ENCODE measurements around the gene ACVR1. TPM values are rescaled to one million over a fixed set of nuclear protein-coding genes. Genes with fewer than 3 reads are reported as not detected.

Gene ACVR1
- total RNA-seq, 2 donors from 2014 or later, result 34.5 to 36.8 TPM

DNA sequence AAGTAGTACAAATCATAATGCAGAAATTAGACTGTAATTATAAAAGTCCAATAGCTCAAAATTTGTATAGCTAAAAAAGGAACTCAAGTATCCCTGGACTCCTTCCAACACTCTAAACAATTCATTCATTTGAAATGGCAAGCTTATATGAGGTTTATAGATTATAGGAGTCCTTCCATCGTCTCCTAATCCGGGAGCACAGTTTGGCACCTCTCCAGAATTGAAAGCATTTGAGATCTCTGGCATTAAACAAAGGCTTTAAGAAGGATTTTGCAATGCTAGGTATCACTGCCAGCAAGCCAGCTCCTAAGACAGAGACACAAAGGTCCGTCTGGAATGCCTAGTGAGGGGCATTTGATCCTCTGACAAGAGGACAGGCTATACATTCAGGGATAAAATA, 90.9 kb downstream of the ACVR1 start:
- DNase-seq (ENCODE audit: low spot score), result no peak
- Histone ChIP-seq H3K4me3 (no peak overlapping the region), H3K4me1 (peaks cover 0 to 84% of the 10 kb centered on the region in 2 donors), H3K27ac (peak overlapping the region; percentile 63 to 77), H3K9me3 (no peaks in the 10 kb centered on the region), H3K27me3 (no peaks in the 10 kb centered on the region), H3K36me3 (no peaks in the 10 kb centered on the region)
- no peak for TF ChIP-seq CTCF (IDR thresholded peaks at IDR 0.05)

DNA sequence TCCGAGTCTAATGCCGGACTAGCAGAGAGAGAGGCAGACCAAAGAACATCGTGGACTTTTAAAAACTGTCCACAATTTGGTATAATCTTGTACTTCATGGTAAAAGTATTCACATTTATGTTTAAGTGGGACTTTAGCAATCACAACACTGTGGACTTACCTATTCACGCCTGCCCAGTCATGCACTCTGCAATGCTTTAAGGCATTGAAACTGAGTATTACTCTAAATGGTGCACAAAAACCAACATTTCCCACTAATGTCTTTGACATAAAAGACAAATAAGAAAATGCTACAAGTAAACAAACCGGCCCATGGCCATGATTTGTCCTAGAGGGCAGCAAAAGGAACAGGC, 91.3 kb downstream of the ACVR1 start:
- Histone ChIP-seq H3K9me3 (no peaks in the 10 kb centered on the region), H3K4me3 (no peak overlapping the region), H3K36me3 (peaks cover under 1% of the 10 kb centered on the region), H3K27me3 (no peaks in the 10 kb centered on the region), H3K4me1 (peaks cover 0 to 80% of the 10 kb centered on the region in 2 donors), H3K27ac (peak overlapping the region; percentile 63 to 77)
- no peak for TF ChIP-seq CTCF (IDR thresholded peaks at IDR 0.05)
- no peak for DNase-seq (ENCODE audit: low spot score)

- Histone ChIP-seq H3K36me3 (peaks cover 5% of the 10 kb centered on the region), H3K27me3 (no peaks in the 10 kb centered on the region), H3K9me3 (no peaks in the 10 kb centered on the region), H3K27ac (peak overlapping the region; percentile 63 to 77), H3K4me1 (peaks cover 0 to 75% of the 10 kb centered on the region in 2 donors), H3K4me3 (no peak overlapping the region)
- peak; percentile 63 for DNase-seq (ENCODE audit: low spot score)
- no peak for TF ChIP-seq CTCF (IDR thresholded peaks at IDR 0.05)
Observed at GRCh38 chr2:157784169-157784822, 91.8 kb downstream of the ACVR1 start.

- no peak for TF ChIP-seq CTCF (IDR thresholded peaks at IDR 0.05)
- no peak for DNase-seq (ENCODE audit: low spot score)
- Histone ChIP-seq H3K9me3 (no peaks in the 10 kb centered on the region), H3K4me1 (peaks cover 0 to 64% of the 10 kb centered on the region in 2 donors), H3K4me3 (no peak overlapping the region), H3K27me3 (no peaks in the 10 kb centered on the region), H3K36me3 (peaks cover 7% of the 10 kb centered on the region), H3K27ac (peak overlapping the region in 1 of 2 donors; percentile 77)
Observed at GRCh38 chr2:157783245-157783644, 92.9 kb downstream of the ACVR1 start.

- no peak for DNase-seq (ENCODE audit: low spot score)
- Histone ChIP-seq H3K4me1 (peaks cover 0 to 55% of the 10 kb centered on the region in 2 donors), H3K27me3 (no peaks in the 10 kb centered on the region), H3K36me3 (peaks cover 16% of the 10 kb centered on the region), H3K27ac (peak overlapping the region; percentile 48 to 77), H3K9me3 (no peaks in the 10 kb centered on the region), H3K4me3 (no peak overlapping the region)
- TF ChIP-seq CTCF (IDR thresholded peaks at IDR 0.05), result peak; percentile 27 to 54
Observed at GRCh38 chr2:157782057-157782845, 93.9 kb downstream of the ACVR1 start.
